ENCODE measurements around the gene MMP25. TPM values are rescaled to one million over a fixed set of nuclear protein-coding genes. Genes with fewer than 3 reads are reported as not detected.

The MMP25 gene
- total RNA-seq, 1 donor from 2014 or later = 0.17 TPM

DNA sequence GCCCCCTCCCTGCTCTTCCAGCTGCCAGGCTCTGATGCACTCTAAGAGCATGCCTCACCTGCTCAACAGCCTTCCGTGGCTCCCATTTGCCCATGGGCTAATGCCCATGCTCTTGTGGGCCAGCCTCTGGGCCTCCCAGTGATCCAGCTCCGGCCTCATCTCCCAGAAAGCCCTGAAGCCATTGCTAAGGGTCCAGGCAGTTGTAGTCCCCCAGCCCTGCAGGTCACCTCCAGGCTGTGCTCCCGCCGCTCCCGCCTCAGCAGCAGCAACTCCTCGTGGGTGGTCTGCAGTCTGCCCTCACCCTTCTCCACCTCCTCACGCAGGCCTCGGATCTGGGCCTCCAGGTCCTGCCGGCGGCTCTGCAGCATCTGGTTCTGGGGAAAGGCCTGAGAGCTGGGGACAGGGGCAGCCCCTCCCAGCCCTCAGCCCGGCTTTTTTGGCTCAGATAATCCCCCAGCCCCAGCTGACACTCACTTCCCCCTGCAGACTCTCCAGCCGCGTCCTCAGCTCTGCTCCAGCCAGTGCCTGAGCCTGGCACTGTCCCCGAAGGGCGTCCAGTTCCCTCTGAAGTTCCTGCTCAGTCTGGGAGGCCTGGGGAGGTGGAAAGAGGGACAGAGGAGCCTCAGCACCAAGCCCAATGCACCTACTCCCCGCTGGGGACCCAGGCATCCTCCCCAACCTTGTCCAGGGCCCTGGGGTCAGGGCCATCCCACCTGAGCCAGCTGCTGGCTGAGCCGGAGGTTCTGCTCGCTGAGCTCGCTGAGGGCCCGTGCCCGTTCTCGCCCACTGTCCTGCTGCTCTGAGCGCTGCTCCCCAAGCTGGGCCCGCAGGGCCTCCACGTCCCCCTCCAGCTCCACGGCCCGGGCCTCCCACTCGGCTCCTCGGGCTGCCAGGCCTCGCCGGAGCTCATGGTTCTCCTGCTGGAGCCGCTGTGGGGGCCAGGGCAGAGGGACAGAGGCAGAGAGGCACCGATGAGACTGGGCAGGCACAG, 15.8 kb upstream of the MMP25 start:
- Histone ChIP-seq H3K27me3 (ENCODE audit: control insufficient read depth, insufficient read depth, low read length) (peaks cover 67% of the 10 kb centered on the region), H3K4me3 (ENCODE audit: low read depth, low read length) (no peak overlapping the region), H3K36me3 (ENCODE audit: control insufficient read depth, insufficient read depth, low read length) (peaks cover 4% of the 10 kb centered on the region)
- no peak for DNase-seq (ENCODE audit: low read depth)
- TF ChIP-seq, protein P1, sequence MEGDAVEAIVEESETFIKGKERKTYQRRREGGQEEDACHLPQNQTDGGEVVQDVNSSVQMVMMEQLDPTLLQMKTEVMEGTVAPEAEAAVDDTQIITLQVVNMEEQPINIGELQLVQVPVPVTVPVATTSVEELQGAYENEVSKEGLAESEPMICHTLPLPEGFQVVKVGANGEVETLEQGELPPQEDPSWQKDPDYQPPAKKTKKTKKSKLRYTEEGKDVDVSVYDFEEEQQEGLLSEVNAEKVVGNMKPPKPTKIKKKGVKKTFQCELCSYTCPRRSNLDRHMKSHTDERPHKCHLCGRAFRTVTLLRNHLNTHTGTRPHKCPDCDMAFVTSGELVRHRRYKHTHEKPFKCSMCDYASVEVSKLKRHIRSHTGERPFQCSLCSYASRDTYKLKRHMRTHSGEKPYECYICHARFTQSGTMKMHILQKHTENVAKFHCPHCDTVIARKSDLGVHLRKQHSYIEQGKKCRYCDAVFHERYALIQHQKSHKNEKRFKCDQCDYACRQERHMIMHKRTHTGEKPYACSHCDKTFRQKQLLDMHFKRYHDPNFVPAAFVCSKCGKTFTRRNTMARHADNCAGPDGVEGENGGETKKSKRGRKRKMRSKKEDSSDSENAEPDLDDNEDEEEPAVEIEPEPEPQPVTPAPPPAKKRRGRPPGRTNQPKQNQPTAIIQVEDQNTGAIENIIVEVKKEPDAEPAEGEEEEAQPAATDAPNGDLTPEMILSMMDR (IDR thresholded peaks at IDR 0.05; ENCODE audit: insufficient read depth, low read length, poor library complexity, severe bottlenecking) = no peak

GRCh38 chr16:3032624-3033023, 13.7 kb upstream of the MMP25 start:
- DNase-seq (ENCODE audit: low read depth) = no peak
- Histone ChIP-seq H3K27me3 (ENCODE audit: control insufficient read depth, insufficient read depth, low read length) (peaks cover 89% of the 10 kb centered on the region), H3K4me3 (ENCODE audit: low read depth, low read length) (no peak overlapping the region), H3K36me3 (ENCODE audit: control insufficient read depth, insufficient read depth, low read length) (no peaks in the 10 kb centered on the region)
- TF ChIP-seq, protein P1 (IDR thresholded peaks at IDR 0.05; ENCODE audit: insufficient read depth, low read length, poor library complexity, severe bottlenecking) = no peak

DNA sequence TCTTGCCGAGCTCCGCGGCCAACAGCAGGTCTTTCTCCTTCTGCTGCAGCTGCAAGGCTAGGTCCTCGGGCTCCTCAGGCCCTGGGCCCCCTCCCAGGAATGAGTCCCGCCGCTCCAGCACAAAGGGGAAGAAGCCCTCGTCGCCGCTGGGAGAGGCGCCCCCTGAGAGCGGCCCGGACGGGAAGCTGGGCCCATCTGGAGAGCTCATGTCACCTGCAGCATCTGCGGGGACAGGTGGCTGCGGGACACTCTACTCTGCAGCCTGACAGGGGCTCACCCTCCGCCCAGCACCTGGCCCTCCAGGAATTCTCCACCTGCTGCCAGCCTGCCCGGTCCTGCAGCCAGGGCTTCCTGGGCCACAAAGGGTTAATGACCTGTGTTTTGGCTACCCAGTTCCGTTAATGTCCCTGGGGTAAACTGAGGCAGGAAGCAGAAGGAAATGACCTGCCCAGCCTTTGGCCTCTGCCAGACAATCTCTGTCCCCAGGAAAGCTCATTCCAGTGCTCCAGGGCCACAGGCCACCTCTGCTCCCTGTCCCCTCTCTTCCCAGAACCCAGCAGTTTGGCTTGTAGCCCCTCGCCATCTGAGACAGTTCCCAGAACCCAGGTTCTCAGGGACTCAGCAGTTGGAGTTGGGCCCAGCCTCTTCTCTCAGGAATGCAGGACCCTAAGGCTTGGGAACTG, 10.9 kb upstream of the MMP25 start:
- Histone ChIP-seq H3K4me3 (ENCODE audit: low read depth, low read length) (no peak overlapping the region), H3K27me3 (ENCODE audit: control insufficient read depth, insufficient read depth, low read length) (peaks cover 84% of the 10 kb centered on the region), H3K36me3 (ENCODE audit: control insufficient read depth, insufficient read depth, low read length) (no peaks in the 10 kb centered on the region)
- DNase-seq (ENCODE audit: low read depth) = no peak
- TF ChIP-seq, protein P1 (IDR thresholded peaks at IDR 0.05; ENCODE audit: insufficient read depth, low read length, poor library complexity, severe bottlenecking) = no peak

DNA sequence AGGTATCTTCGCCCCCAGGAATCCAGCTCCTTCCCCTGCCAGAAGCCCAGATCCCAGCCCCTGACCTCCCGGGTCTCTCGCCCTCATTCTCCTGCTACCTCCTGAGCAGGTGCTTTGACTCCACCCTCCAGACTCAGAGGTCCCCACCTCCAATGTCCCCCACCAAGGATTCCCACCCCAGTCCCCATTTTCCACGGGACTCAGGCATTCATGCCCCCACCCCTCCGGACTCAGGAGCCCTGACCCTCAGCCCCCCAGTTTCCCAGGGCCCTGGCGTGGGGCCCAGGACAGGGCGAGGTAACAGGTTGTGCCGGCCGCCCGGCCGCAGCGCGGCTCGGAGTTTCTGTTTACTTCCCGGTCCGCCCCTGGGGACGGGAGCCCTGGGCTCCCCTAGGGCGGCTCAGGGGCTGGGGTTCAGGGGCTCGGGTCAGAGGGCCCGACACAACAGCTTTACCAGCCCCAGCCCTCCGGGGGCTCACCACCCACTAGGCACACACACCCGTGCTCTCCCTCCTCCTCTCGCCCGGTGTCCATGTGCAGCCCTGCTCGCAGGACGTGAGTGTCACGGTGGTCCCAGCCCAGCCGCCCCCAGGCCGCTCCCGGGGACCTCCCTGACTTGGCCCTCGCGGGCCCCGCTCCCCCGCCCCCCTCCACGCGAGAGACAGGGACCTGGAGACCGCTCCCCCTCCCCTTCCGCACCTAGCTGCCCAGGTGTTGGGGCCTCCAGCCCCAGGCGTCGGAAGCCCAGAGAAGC, 10.2 kb upstream of the MMP25 start:
- Histone ChIP-seq H3K4me3 (ENCODE audit: low read depth, low read length) (peak overlapping the region; percentile 17), H3K36me3 (ENCODE audit: control insufficient read depth, insufficient read depth, low read length) (no peaks in the 10 kb centered on the region), H3K27me3 (ENCODE audit: control insufficient read depth, insufficient read depth, low read length) (peaks cover 79% of the 10 kb centered on the region)
- TF ChIP-seq, protein P1 (IDR thresholded peaks at IDR 0.05; ENCODE audit: insufficient read depth, low read length, poor library complexity, severe bottlenecking) = no peak
- no peak for DNase-seq (ENCODE audit: low read depth)

DNA sequence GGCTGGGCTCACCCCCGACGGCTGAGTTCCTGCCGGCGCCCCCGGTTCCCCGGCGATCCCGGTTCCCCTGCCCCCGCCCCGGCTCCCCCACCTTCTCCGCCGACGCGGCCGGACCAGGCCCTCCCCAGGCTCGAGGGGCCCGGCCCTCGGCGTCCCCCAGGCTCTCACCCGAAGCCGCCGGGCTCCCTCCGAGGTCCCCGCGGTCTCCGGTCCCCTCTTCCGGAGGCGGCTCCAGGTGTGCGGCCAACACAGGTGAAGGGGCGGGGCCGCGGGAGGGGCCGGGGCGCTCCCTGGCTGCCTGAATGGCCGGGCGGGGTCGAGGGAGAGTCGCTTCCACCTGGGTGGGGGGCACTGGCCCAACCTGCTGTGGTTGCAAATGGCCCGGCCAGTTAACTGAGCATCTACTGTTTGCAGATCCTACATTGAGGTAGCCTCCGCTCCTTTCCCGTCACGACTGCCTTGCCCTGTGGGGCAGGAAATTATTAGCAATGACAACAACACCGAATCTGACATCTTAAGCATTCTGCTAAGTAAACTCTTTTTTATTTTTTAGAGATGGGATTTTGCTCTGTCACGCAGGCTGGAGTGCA, 9.5 kb upstream of the MMP25 start, which contains the start of gene BICDL2:
Gene BICDL2, minus strand, starts transcription at position 219 of the 590 bp plus-strand sequence. CDS start 1,448 bp downstream, outside the sequence.
- Histone ChIP-seq H3K4me3 (ENCODE audit: low read depth, low read length) (peak within 1 kb of the TSS; percentile 17), H3K36me3 (ENCODE audit: control insufficient read depth, insufficient read depth, low read length) (no peaks in the 10 kb centered on the region), H3K27me3 (ENCODE audit: control insufficient read depth, insufficient read depth, low read length) (peaks cover 76% of the 10 kb centered on the region)
- DNase-seq (ENCODE audit: low read depth) = no peak
- TF ChIP-seq, protein P1 (IDR thresholded peaks at IDR 0.05; ENCODE audit: insufficient read depth, low read length, poor library complexity, severe bottlenecking) = no peak

Measured in kidney epithelial cell (primary cell).